Testis (tissue), 2 donors: Measurements from ENCODE around the gene TLX1.

ENCODE experiments used
- POLR2A ChIP-seq: fragments of 450-650 bp; IDR thresholded peaks from one replicate; pipeline ENCODE4 v1.6.1; 2017; ENCODE audit warnings: antibody characterized with exemption, mild to moderate bottlenecking, moderate library complexity
- TF ChIP-seq, protein P1 (sequence below), 3 experiments: fragments of 450-650 bp in 2 of 3; fragments of 200-600 bp in 1 of 3; sonication (generic) in 1 of 3; IDR thresholded peaks; one replicate each; pipeline ENCODE4 v1.5.1; 2016 to 2019; ENCODE audit warnings: antibody characterized with exemption in 3 of 3, mild to moderate bottlenecking in 2 of 3, moderate library complexity in 1 of 3

DNA sequence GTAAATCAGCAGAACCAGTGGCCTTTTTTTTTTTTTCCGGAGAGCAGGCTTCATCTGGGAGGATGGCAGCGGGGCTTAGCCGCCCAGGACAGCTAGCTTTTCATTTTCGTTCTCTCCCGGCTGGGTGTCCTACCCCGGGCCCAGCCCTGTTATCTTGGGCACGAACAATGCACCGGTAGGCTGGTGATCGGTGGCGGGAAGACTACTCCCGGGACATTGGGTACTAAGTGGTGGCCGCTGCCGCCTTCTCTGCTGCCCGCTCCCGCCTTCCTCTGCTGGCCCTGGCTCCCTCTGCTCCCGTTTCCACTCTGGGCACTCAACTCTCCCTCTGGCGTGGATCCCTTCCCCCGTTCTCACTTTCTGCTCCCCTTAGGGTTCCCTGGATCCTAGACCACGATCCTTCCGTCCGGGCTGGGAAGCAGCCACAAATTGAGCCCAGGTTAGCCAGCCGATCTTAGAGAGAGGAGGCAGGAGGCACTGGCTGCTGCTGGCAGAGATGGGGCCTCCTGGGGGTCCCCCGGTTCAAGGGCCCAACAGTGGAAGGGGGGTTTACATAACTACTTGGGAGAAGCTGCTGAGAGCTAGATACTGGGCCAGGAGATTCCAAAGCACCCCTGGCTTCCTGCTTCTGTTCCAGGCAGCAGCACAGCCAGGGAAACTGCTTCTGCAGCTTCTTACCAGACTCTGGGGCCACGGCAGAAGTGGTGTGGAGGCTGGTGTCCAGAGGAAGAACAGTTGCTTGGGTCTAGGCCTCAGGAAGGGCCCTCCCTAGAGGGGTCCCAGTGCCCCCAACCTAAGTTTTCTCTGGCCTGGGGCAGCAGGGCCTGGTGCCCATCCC is 1.8 kb downstream of the TLX1 start:
- TF ChIP-seq, protein P1, sequence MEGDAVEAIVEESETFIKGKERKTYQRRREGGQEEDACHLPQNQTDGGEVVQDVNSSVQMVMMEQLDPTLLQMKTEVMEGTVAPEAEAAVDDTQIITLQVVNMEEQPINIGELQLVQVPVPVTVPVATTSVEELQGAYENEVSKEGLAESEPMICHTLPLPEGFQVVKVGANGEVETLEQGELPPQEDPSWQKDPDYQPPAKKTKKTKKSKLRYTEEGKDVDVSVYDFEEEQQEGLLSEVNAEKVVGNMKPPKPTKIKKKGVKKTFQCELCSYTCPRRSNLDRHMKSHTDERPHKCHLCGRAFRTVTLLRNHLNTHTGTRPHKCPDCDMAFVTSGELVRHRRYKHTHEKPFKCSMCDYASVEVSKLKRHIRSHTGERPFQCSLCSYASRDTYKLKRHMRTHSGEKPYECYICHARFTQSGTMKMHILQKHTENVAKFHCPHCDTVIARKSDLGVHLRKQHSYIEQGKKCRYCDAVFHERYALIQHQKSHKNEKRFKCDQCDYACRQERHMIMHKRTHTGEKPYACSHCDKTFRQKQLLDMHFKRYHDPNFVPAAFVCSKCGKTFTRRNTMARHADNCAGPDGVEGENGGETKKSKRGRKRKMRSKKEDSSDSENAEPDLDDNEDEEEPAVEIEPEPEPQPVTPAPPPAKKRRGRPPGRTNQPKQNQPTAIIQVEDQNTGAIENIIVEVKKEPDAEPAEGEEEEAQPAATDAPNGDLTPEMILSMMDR (IDR thresholded peaks at IDR 0.05): no peak
- no peak for TF ChIP-seq POLR2A
